Stomach (tissue), 9 donors: ENCODE results near the gene MMP3. TPM values are rescaled to one million over a fixed set of nuclear protein-coding genes. Genes with fewer than 3 reads are reported as not detected.
A peak's percentile ranks its signal among the peaks of the same experiment; 100 is the strongest.

ENCODE experiments used
- DNase-seq, 2 donors: peaks; one replicate each; pipeline versions ENCODE4 v3.0.0 to v3.0.0-alpha.2; 2013 to 2019
- H3K27ac ChIP-seq, 5 donors: fragments of 200-600 bp in 4 of 5; sonication (generic) in 4 of 5; one replicate each; pipeline ENCODE4 v1.5.1; 2013 to 2019; ENCODE audit warnings: mild to moderate bottlenecking in 1 of 5, moderate library complexity in 1 of 5
- H3K27me3 ChIP-seq, 3 donors: fragments of 200-600 bp; sonication (generic); one replicate each; pipeline ENCODE4 v1.5.1; 2017 to 2019; ENCODE audit warnings: mixed run types in 1 of 3
- H3K36me3 ChIP-seq, 4 donors: fragments of 200-600 bp; sonication (generic); 1 replicate in 3 of 4; 2 replicates in 1 of 4; pipeline ENCODE4 v1.5.1; 2016 to 2019
- H3K4me1 ChIP-seq, 4 donors: fragments of 200-600 bp; sonication (generic); one replicate each; pipeline ENCODE4 v1.5.1; 2016 to 2019
- H3K4me3 ChIP-seq, 4 donors: fragments of 200-600 bp; sonication (generic) in 3 of 4; one replicate each; pipeline ENCODE4 v1.5.1; 2016 to 2019; ENCODE audit warnings: mild to moderate bottlenecking in 1 of 4
- H3K9me3 ChIP-seq, 4 donors: fragments of 200-600 bp; sonication (generic); one replicate each; pipeline ENCODE4 v1.5.1; 2016 to 2019
- CTCF ChIP-seq, 7 experiments: fragments of 450-650 bp in 4 of 7; fragments of 200-600 bp in 3 of 7; sonication (generic) in 3 of 7; IDR thresholded peaks; one replicate each; pipeline ENCODE4 v1.5.1; 2016 to 2019; ENCODE audit warnings: antibody characterized with exemption in 7 of 7, control low read depth in 2 of 7, mild to moderate bottlenecking in 1 of 7
- EP300 ChIP-seq: sonication (generic); formaldehyde crosslinking; IDR thresholded peaks from one replicate; pipeline ENCODE4 v1.6.1; 2017; ENCODE audit warnings: antibody characterized with exemption
- POLR2A ChIP-seq, 4 donors: fragments of 450-650 bp; IDR thresholded peaks; one replicate each; pipeline ENCODE4 v1.6.1; 2016; ENCODE audit warnings: antibody characterized with exemption in 4 of 4, control low read depth in 2 of 4, mild to moderate bottlenecking in 1 of 4, moderate library complexity in 1 of 4
- POLR2AphosphoS5 ChIP-seq, 3 donors: sonication (generic); formaldehyde crosslinking; IDR thresholded peaks; one replicate each; pipeline ENCODE4 v1.6.1; 2016; ENCODE audit warnings: antibody characterized with exemption in 3 of 3
- WGBS, 5 donors: extraction: QIAGEN DNeasy Blood & Tissue Kit in 3 of 5; methylation state at CpG; one replicate each; pipeline versions ENCODE4 v1.1.5 to v1.1.7; 2013 to 2018; 5-methylcytosine and 5-hydroxymethylcytosine counted together
- intact Hi-C: fragments of 100-400 bp; cut with DNase I; formaldehyde crosslinking; loops from one replicate; pipeline ENCODE4 v1.15.1; 2023; ENCODE audit warnings: low total_unique reads
- polyA plus RNA-seq, 3 donors: library from polyadenylated mRNA; stranded (reverse); fragments of 200-250 nt; gene quantifications; one replicate each; pipeline ENCODE4 v1.2.3, GENCODE V29; 2013
- total RNA-seq, 5 donors: library from RNA; depleted of rRNA; stranded (reverse); fragments of >200 nt; gene quantifications; one replicate each; pipeline versions ENCODE4 v1.1.0 to v1.2.3, GENCODE V29; 2014 to 2016
- donor health status: healthy with polysubstance abuse.
- donor health status: Bipolar disorder and iron deficiency.
- donor health status: healthy.

Gene MMP3
- total and polyA plus RNA-seq, 8 donors, result 0.45 to 37.5 (median 1.7) TPM; not detected in 1

GRCh38 chr11:102824556-102824955, 18.9 kb downstream of the MMP3 start:
- Histone ChIP-seq H3K4me3 (no peak overlapping the region), H3K27me3 (no peaks in the 10 kb centered on the region), H3K4me1 (no peaks in the 10 kb centered on the region), H3K27ac (no peak overlapping the region), H3K36me3 (no peaks in the 10 kb centered on the region), H3K9me3 (no peaks in the 10 kb centered on the region)
- WGBS, 5 donors, result 91 to 100% (median 96%) methylated on average over 1 of the region's 1 CpG
- intact Hi-C loops, result no loop called here
- TF ChIP-seq POLR2AphosphoS5 (IDR thresholded peaks at IDR 0.05) (no peak), POLR2A (IDR thresholded peaks at IDR 0.05) (no peak), EP300 (no peak), CTCF (IDR thresholded peaks at IDR 0.05) (no peak)
- no peak for DNase-seq

GRCh38 chr11:102819491-102819890, 23.9 kb downstream of the MMP3 start:
- H3K4me1 ChIP-seq, result no peaks in the 10 kb centered on the region
- no peaks in the 10 kb centered on the region for H3K27me3 ChIP-seq
- no peak for TF ChIP-seq CTCF (IDR thresholded peaks at IDR 0.05)
- TF ChIP-seq POLR2A (IDR thresholded peaks at IDR 0.05), result no peak
- no peak overlapping the region for H3K4me3 ChIP-seq
- no peak overlapping the region for H3K27ac ChIP-seq
- intact Hi-C loops, result no loop called here
- DNase-seq, result peak in 1 of 2 donors; percentile 10
- no peaks in the 10 kb centered on the region for H3K9me3 ChIP-seq
- H3K36me3 ChIP-seq, result no peaks in the 10 kb centered on the region
- WGBS, 5 donors, result 50 to 87% (median 67%) methylated on average over 4 to 6 of the region's 6 CpGs

- DNase-seq, result no peak
- Histone ChIP-seq H3K4me1 (peaks cover 0 to 5% (median 0%) of the 10 kb centered on the region in 4 donors), H3K27me3 (no peaks in the 10 kb centered on the region), H3K4me3 (no peak overlapping the region), H3K9me3 (no peaks in the 10 kb centered on the region), H3K36me3 (no peaks in the 10 kb centered on the region), H3K27ac (no peak overlapping the region)
- WGBS, 5 donors, result 74 to 94% (median 89%) methylated on average over 1 of the region's 1 CpG
- no peak for TF ChIP-seq POLR2AphosphoS5 (IDR thresholded peaks at IDR 0.05)
- no peak for TF ChIP-seq EP300
- no peak for TF ChIP-seq POLR2A (IDR thresholded peaks at IDR 0.05)
- no peak for TF ChIP-seq CTCF (IDR thresholded peaks at IDR 0.05)
- intact Hi-C loops, result no loop called here
These were observed 29.9 kb downstream of the MMP3 start for GRCh38 chr11:102813484-102813883.

- Histone ChIP-seq H3K4me1 (peaks cover 0 to 5% (median 0%) of the 10 kb centered on the region in 4 donors), H3K27ac (no peak overlapping the region), H3K36me3 (no peaks in the 10 kb centered on the region), H3K27me3 (peaks cover 0 to 4% (median 0%) of the 10 kb centered on the region in 3 donors), H3K9me3 (no peaks in the 10 kb centered on the region), H3K4me3 (no peak overlapping the region)
- intact Hi-C loops, result no loop called here
- no peak for DNase-seq
- TF ChIP-seq EP300, result no peak
- 83 to 94% (median 86%) methylated on average over 3 of the region's 3 CpGs for WGBS, 5 donors
These were observed 31.2 kb downstream of the MMP3 start for GRCh38 chr11:102812188-102812587.

- DNase-seq, result no peak
- Histone ChIP-seq H3K4me1 (peaks cover 0 to 5% (median 0%) of the 10 kb centered on the region in 4 donors), H3K9me3 (no peaks in the 10 kb centered on the region), H3K36me3 (no peaks in the 10 kb centered on the region), H3K4me3 (no peak overlapping the region), H3K27ac (no peak overlapping the region), H3K27me3 (peaks cover 0 to 4% (median 0%) of the 10 kb centered on the region in 3 donors)
- intact Hi-C loops, result no loop called here
- TF ChIP-seq CTCF (IDR thresholded peaks at IDR 0.05) (peak in 4 of 7 experiments; percentile 25 to 48 (median 30)), EP300 (no peak), POLR2AphosphoS5 (IDR thresholded peaks at IDR 0.05) (no peak), POLR2A (IDR thresholded peaks at IDR 0.05) (no peak)
- WGBS, 5 donors, result 3 to 5% (median 4%) methylated on average over 3 of the region's 3 CpGs
These were observed 32.3 kb downstream of the MMP3 start for GRCh38 chr11:102810950-102811660.
